H9 (cell line): ENCODE data around the gene TTC39B. TPM values are rescaled to one million over a fixed set of nuclear protein-coding genes. Genes with fewer than 3 reads are reported as not detected.
"Not testable (repeated sequence)": the region's sequence is repeated elsewhere in the genome, so short reads cannot be mapped to it uniquely, and the experiment has no call there.

Source experiments
- DNase-seq: peaks from one replicate; pipeline ENCODE4 v3.0.0-alpha.2; 2017
- H2AFZ ChIP-seq: one replicate; pipeline ENCODE4 v1.6.1; 2013; ENCODE audit warnings: mild to moderate bottlenecking, low read length, control low read depth, moderate library complexity
- H2AK5ac ChIP-seq: 2 replicates; pipeline ENCODE4 v1.6.1; 2013; ENCODE audit warnings: low read length, control low read depth, mixed read lengths; ENCODE audit not compliant: insufficient read length
- H2BK120ac ChIP-seq: one replicate; pipeline ENCODE4 v1.6.1; 2013; ENCODE audit warnings: low read depth, mild to moderate bottlenecking, low read length, control low read depth, inconsistent platforms; ENCODE audit not compliant: poor library complexity, severe bottlenecking
- H2BK12ac ChIP-seq: 2 replicates; pipeline ENCODE4 v1.6.1; 2013; ENCODE audit warnings: low read length, control low read depth, mixed read lengths, low read depth; ENCODE audit not compliant: insufficient read length
- H2BK15ac ChIP-seq: 2 replicates; pipeline ENCODE4 v1.6.1; 2013; ENCODE audit warnings: low read depth, low read length, control low read depth
- H2BK20ac ChIP-seq: one replicate; pipeline ENCODE4 v1.6.1; 2013; ENCODE audit warnings: low read depth, mild to moderate bottlenecking, low read length, control low read depth, inconsistent platforms; ENCODE audit not compliant: poor library complexity, severe bottlenecking
- H2BK5ac ChIP-seq: 2 replicates; pipeline ENCODE4 v1.6.1; 2013; ENCODE audit warnings: low read length, control low read depth, mixed read lengths; ENCODE audit not compliant: insufficient read length
- H3K14ac ChIP-seq: 2 replicates; pipeline ENCODE4 v1.6.1; 2013; ENCODE audit warnings: low read length, control low read depth; ENCODE audit not compliant: insufficient read depth
- H3K18ac ChIP-seq: 2 replicates; pipeline ENCODE4 v1.6.1; 2013; ENCODE audit warnings: low read depth, mild to moderate bottlenecking, mixed read lengths, low read length, control low read depth; ENCODE audit not compliant: insufficient read length
- H3K23ac ChIP-seq: 2 replicates; pipeline ENCODE4 v1.6.1; 2013; ENCODE audit warnings: low read length, control low read depth, mixed read lengths, low read depth; ENCODE audit not compliant: insufficient read length
- H3K23me2 ChIP-seq: 2 replicates; pipeline ENCODE4 v1.6.1; 2013; ENCODE audit warnings: low read depth, mild to moderate bottlenecking, mixed read lengths, low read length, control low read depth; ENCODE audit not compliant: insufficient read length, poor library complexity, severe bottlenecking
- H3K27ac ChIP-seq: 2 replicates; pipeline ENCODE4 v1.5.1; 2013; ENCODE audit warnings: low read length, control low read depth, mixed read lengths, low read depth; ENCODE audit not compliant: insufficient read length
- H3K27me3 ChIP-seq: 2 replicates; pipeline ENCODE4 v1.6.1; 2013; ENCODE audit warnings: low read length, control low read depth, inconsistent platforms; ENCODE audit not compliant: insufficient read depth
- H3K4ac ChIP-seq: 2 replicates; pipeline ENCODE4 v1.6.1; 2013; ENCODE audit warnings: low read depth, mild to moderate bottlenecking, control low read depth, inconsistent platforms, low read length, moderate library complexity
- H3K4me1 ChIP-seq: 2 replicates; pipeline ENCODE4 v1.6.1; 2013; ENCODE audit warnings: low read length, control low read depth, inconsistent platforms; ENCODE audit not compliant: insufficient read depth
- H3K4me2 ChIP-seq: 2 replicates; pipeline ENCODE4 v1.6.1; 2013; ENCODE audit warnings: low read length, control low read depth, mixed read lengths; ENCODE audit not compliant: insufficient read length, insufficient read depth
- H3K56ac ChIP-seq: 2 replicates; pipeline ENCODE4 v1.6.1; 2013; ENCODE audit warnings: low read depth, mild to moderate bottlenecking, mixed read lengths, low read length, control low read depth; ENCODE audit not compliant: insufficient read length
- H3K79me1 ChIP-seq: 2 replicates; pipeline ENCODE4 v1.6.1; 2013; ENCODE audit warnings: low read depth, mild to moderate bottlenecking, moderate library complexity, low read length, control low read depth, inconsistent platforms; ENCODE audit not compliant: insufficient read depth, poor library complexity, severe bottlenecking
- H3K79me2 ChIP-seq: 2 replicates; pipeline ENCODE4 v1.6.1; 2013; ENCODE audit warnings: low read length, control low read depth, inconsistent platforms; ENCODE audit not compliant: insufficient read depth
- H3K9ac ChIP-seq: 2 replicates; pipeline ENCODE4 v1.6.1; 2013; ENCODE audit warnings: low read length, control low read depth, mixed read lengths; ENCODE audit not compliant: insufficient read length; ENCODE audit errors: extremely low read depth
- H3K9me3 ChIP-seq: one replicate; pipeline ENCODE4 v1.6.1; 2013; ENCODE audit warnings: low read depth, low read length, inconsistent platforms; ENCODE audit not compliant: control insufficient read depth
- H3T11ph ChIP-seq: one replicate; pipeline ENCODE4 v1.6.1; 2013; ENCODE audit warnings: mild to moderate bottlenecking, low read length, control low read depth, inconsistent platforms
- H4K20me1 ChIP-seq: one replicate; pipeline ENCODE4 v1.6.1; 2013; ENCODE audit not compliant: control insufficient read depth, insufficient read length, insufficient read depth
- H4K5ac ChIP-seq: 2 replicates; pipeline ENCODE4 v1.6.1; 2013; ENCODE audit warnings: low read depth, mild to moderate bottlenecking, mixed read lengths, low read length, control low read depth; ENCODE audit not compliant: insufficient read length
- H4K8ac ChIP-seq: replicated peaks from 2 replicates; pipeline ENCODE4 v1.6.1; 2013; ENCODE audit warnings: low read length, control low read depth, mixed read lengths, low read depth; ENCODE audit not compliant: insufficient read length
- H4K91ac ChIP-seq: 2 replicates; pipeline ENCODE4 v1.6.1; 2013; ENCODE audit warnings: low read depth, mild to moderate bottlenecking, moderate library complexity, mixed read lengths, low read length, control low read depth; ENCODE audit not compliant: insufficient read length
- H3K27ac Mint-ChIP-seq, 3 experiments: 2 replicates in 2 of 3; 3 replicates in 1 of 3; pipeline ENCODE4 v1.8.0; 2020 to 2021; ENCODE audit warnings: mixed read lengths in 3 of 3, mild to moderate bottlenecking in 1 of 3, moderate library complexity in 1 of 3
- H3K27me3 Mint-ChIP-seq: 2 replicates; pipeline ENCODE4 v1.8.0; 2021; ENCODE audit warnings: low read depth, mild to moderate bottlenecking, moderate library complexity, mixed read lengths
- H3K36me3 Mint-ChIP-seq, 3 experiments: 2 replicates in 2 of 3; 3 replicates in 1 of 3; pipeline ENCODE4 v1.8.0; 2020 to 2021; ENCODE audit warnings: low read depth in 3 of 3, mixed read lengths in 3 of 3; ENCODE audit not compliant: insufficient read depth in 1 of 3
- H3K4me1 Mint-ChIP-seq, 2 experiments: 2 replicates each; pipeline ENCODE4 v1.8.0; 2020; ENCODE audit warnings: mixed read lengths in 2 of 2
- H3K4me3 Mint-ChIP-seq, 2 experiments: 2 replicates in 1 of 2; 3 replicates in 1 of 2; pipeline ENCODE4 v1.8.0; 2020 to 2021; ENCODE audit warnings: mild to moderate bottlenecking in 2 of 2, mixed read lengths in 2 of 2, moderate library complexity in 1 of 2
- H3K9me3 Mint-ChIP-seq, 2 experiments: 2 replicates in 1 of 2; 3 replicates in 1 of 2; pipeline ENCODE4 v1.8.0; 2020; ENCODE audit warnings: mild to moderate bottlenecking in 2 of 2, mixed read lengths in 2 of 2, moderate library complexity in 1 of 2
- WGBS: extraction: QIAGEN DNeasy Blood & Tissue Kit; methylation state at CpG from one replicate; pipeline ENCODE4 v1.1.7; 2013; ENCODE audit warnings: missing lambda C conversion rate, low lambda C conversion rate, mixed read lengths; ENCODE audit not compliant: insufficient read length; ENCODE audit errors: extremely low coverage; 5-methylcytosine and 5-hydroxymethylcytosine counted together
- total RNA-seq: library from RNA; stranded (reverse); gene quantifications from 2 replicates; pipeline ENCODE4 v1.2.1, GENCODE V29; 2021
- TF ChIP-seq, protein P1 (sequence below): fragments of 200-600 bp; sonication (generic); conservative IDR thresholded peaks from 3 replicates; pipeline ENCODE4 v1.8.0; 2021; ENCODE audit warnings: antibody characterized with exemption, mild to moderate bottlenecking

The TTC39B gene
- total RNA-seq, 1 experiment from 2014 or later = 8.2 TPM

DNA sequence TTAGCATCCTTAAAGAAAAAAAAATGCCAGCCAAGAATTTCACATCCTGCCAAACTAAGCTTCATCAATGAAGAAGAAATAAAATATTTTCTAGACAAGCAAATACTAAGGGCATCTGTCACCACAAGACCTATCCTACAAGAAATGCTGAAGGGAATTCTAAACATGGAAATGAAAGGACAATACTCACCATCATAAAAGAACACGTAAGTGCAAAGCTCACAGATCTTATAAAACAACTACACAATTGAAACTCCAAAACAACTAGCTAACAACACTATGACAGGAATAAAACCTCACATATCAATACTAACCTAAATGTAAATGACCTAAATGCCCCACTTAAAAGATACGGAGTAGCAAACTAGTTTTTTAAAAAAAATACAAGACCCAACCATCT is 71.4 kb downstream of the TTC39B start:
- no peaks in the 10 kb centered on the region for H3K23me2 ChIP-seq
- Mint-ChIP-seq H3K4me1 (peaks cover 2 to 6% of the 10 kb centered on the region in 2 experiments), H3K4me3 (no peak overlapping the region), H3K27ac (no peak overlapping the region; a peak in 1 of 7 replicates), H3K9me3 (peaks cover 24% of the 10 kb centered on the region in 2 experiments), H3K27me3 (no peaks in the 10 kb centered on the region; the same call in 1 of the 2 replicates), H3K36me3 (peaks cover 7 to 26% (median 11%) of the 10 kb centered on the region in 3 experiments)
- no peak overlapping the region for H2BK20ac ChIP-seq
- no peak overlapping the region for H4K91ac ChIP-seq
- no peak overlapping the region for H2BK120ac ChIP-seq
- no peak overlapping the region for H3K56ac ChIP-seq
- H3T11ph ChIP-seq = no peak overlapping the region
- H4K8ac ChIP-seq = no peak overlapping the region
- H3K4me2 ChIP-seq = no peak overlapping the region
- no peak overlapping the region for H4K5ac ChIP-seq
- H3K14ac ChIP-seq = no peak overlapping the region
- no peak overlapping the region for H2AFZ ChIP-seq
- no peaks in the 10 kb centered on the region for H3K79me1 ChIP-seq
- no peak overlapping the region for H3K23ac ChIP-seq
- no peaks in the 10 kb centered on the region for H3K9me3 ChIP-seq
- H3K18ac ChIP-seq = no peak overlapping the region
- no peak overlapping the region for H3K4ac ChIP-seq
- H2BK5ac ChIP-seq = no peak overlapping the region
- H3K79me2 ChIP-seq = no peaks in the 10 kb centered on the region
- H3K9ac ChIP-seq = no peak overlapping the region
- no peak overlapping the region for H2BK12ac ChIP-seq
- no peak overlapping the region for H2BK15ac ChIP-seq
- H4K20me1 ChIP-seq = no peaks in the 10 kb centered on the region
- H3K4me1 ChIP-seq = no peaks in the 10 kb centered on the region
- H3K27me3 ChIP-seq = no peaks in the 10 kb centered on the region
- DNase-seq = no peak
- no CpG with 5 or more reads among the region's 2 CpGs for WGBS
- H2AK5ac ChIP-seq = no peak overlapping the region
- no peak overlapping the region for H3K27ac ChIP-seq
- TF ChIP-seq, protein P1, sequence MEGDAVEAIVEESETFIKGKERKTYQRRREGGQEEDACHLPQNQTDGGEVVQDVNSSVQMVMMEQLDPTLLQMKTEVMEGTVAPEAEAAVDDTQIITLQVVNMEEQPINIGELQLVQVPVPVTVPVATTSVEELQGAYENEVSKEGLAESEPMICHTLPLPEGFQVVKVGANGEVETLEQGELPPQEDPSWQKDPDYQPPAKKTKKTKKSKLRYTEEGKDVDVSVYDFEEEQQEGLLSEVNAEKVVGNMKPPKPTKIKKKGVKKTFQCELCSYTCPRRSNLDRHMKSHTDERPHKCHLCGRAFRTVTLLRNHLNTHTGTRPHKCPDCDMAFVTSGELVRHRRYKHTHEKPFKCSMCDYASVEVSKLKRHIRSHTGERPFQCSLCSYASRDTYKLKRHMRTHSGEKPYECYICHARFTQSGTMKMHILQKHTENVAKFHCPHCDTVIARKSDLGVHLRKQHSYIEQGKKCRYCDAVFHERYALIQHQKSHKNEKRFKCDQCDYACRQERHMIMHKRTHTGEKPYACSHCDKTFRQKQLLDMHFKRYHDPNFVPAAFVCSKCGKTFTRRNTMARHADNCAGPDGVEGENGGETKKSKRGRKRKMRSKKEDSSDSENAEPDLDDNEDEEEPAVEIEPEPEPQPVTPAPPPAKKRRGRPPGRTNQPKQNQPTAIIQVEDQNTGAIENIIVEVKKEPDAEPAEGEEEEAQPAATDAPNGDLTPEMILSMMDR = no peak

DNA sequence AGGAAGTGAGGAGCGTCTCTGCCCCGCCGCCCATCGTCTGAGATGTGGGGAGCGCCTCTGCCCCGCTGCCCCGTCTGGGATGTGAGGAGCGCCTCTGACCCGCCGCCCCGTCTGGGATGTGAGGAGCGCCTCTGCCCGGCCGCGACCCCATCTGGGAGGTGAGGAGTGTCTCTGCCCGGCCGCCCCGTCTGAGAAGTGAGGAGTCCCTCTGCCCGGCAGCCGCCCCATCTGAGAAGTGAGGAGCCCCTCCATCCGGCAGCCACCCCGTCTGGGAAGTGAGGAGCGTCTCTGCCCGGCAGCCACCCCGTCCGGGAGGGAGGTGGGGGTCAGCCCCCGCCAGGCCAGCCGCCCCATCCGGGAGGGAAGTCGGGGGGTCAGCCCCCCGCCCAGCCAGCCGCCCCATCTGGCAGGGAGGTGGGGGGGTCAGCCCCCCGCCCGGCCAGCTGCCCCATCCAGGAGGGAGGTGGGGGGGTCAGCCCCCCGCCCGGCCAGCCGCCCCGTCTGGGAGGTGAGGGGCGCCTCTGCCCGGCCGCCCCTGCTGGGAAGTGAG is 73.0 kb downstream of the TTC39B start:
- not testable (repeated sequence) for H3K4me2 ChIP-seq, H3K14ac ChIP-seq, H4K91ac ChIP-seq, H3K79me2 ChIP-seq, H2BK20ac ChIP-seq, H3K79me1 ChIP-seq, H3K4me1 ChIP-seq, H2BK15ac ChIP-seq, H3K4me3 Mint-ChIP-seq, H3K18ac ChIP-seq, H3T11ph ChIP-seq, DNase-seq, H3K9ac ChIP-seq, H4K8ac ChIP-seq, H2BK12ac ChIP-seq, H3K9me3 ChIP-seq, H4K20me1 ChIP-seq, H3K23ac ChIP-seq, H3K27ac ChIP-seq, H3K27ac Mint-ChIP-seq, H2BK120ac ChIP-seq, H3K4me1 Mint-ChIP-seq, H3K23me2 ChIP-seq, H2AFZ ChIP-seq, H3K4ac ChIP-seq, H3K56ac ChIP-seq, H2AK5ac ChIP-seq, H3K27me3 ChIP-seq, H4K5ac ChIP-seq, H3K27me3 Mint-ChIP-seq, H2BK5ac ChIP-seq
- Mint-ChIP-seq H3K9me3 (peaks cover 24% of the 10 kb centered on the region in 2 experiments), H3K36me3 (peaks cover 7 to 26% (median 11%) of the 10 kb centered on the region in 3 experiments)
- WGBS = no CpG with 5 or more reads among the region's 41 CpGs
